H1 (cell line): ENCODE measurements around the gene LRRC45.
"Not testable (repeated sequence)": the region's sequence is repeated elsewhere in the genome, so short reads cannot be mapped to it uniquely, and the experiment has no call there.

Experiments
- EZH2 ChIP-seq: fragments of 200-600 bp; sonication (generic); IDR thresholded peaks from 2 replicates; pipeline ENCODE4 v1.7.1; 2012; ENCODE audit warnings: low read depth, mild to moderate bottlenecking, moderate library complexity, low read length, inconsistent platforms; ENCODE audit not compliant: severe bottlenecking
- SP4 ChIP-seq: IDR thresholded peaks from 2 replicates; pipeline ENCODE4 v1.6.1; 2012; ENCODE audit warnings: low read length, inconsistent platforms

DNA sequence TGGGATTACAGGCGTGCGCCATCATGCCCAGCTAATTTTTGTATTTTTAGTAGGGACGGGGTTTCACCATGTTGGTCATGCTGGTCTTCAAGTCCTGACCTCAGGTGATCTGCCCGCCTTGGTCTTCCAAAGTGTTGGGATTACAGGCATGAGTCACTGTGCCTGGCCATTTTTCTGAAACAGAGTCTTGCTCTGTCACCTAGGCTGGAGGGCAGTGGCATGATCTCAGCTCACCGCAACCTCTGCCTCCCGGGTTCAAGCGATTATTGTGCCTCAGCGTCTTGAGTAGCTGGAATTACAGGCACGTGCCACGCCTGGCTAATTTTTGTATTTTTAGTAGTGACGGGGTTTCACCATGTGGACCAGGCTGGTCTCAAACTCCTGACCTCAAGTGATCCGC lies 41.6 kb upstream of the LRRC45 start:
- TF ChIP-seq EZH2, SP4: not testable (repeated sequence)
